Osteocyte (in vitro differentiated cells): ENCODE measurements around the gene ATAD3B. TPM values are rescaled to one million over a fixed set of nuclear protein-coding genes. Genes with fewer than 3 reads are reported as not detected.
A peak's percentile ranks its signal among the peaks of the same experiment; 100 is the strongest.

Source experiments
- DNase-seq: peaks from one replicate; pipeline ENCODE4 v3.0.0; 2021; ENCODE audit warnings: mixed read lengths; ENCODE audit not compliant: unreplicated experiment; ENCODE audit errors: extremely low spot score
- H3K27ac Mint-ChIP-seq: one replicate; pipeline ENCODE4 v1.8.0; 2021; ENCODE audit warnings: mild to moderate bottlenecking, mixed read lengths; ENCODE audit not compliant: unreplicated experiment
- H3K27me3 Mint-ChIP-seq: one replicate; pipeline ENCODE4 v1.8.0; 2021; ENCODE audit warnings: mixed read lengths; ENCODE audit not compliant: unreplicated experiment
- H3K36me3 Mint-ChIP-seq: one replicate; pipeline ENCODE4 v1.8.0; 2021; ENCODE audit warnings: mixed read lengths; ENCODE audit not compliant: unreplicated experiment
- H3K4me1 Mint-ChIP-seq: one replicate; pipeline ENCODE4 v1.8.0; 2021; ENCODE audit warnings: mixed read lengths; ENCODE audit not compliant: unreplicated experiment
- H3K4me3 Mint-ChIP-seq: one replicate; pipeline ENCODE4 v1.8.0; 2021; ENCODE audit warnings: mild to moderate bottlenecking, moderate library complexity, mixed read lengths; ENCODE audit not compliant: unreplicated experiment
- H3K9me3 Mint-ChIP-seq: one replicate; pipeline ENCODE4 v1.8.0; 2021; ENCODE audit warnings: mixed read lengths; ENCODE audit not compliant: unreplicated experiment
- long read RNA-seq: library from polyadenylated mRNA; unstranded; transcript quantifications from one replicate; pipeline ENCODE4 v2.0.0, GENCODE V29; 2021
- total RNA-seq: library from RNA; stranded (reverse); gene quantifications from 2 replicates; pipeline ENCODE4 v1.2.1, GENCODE V29; 2021
- TF ChIP-seq, protein P1 (sequence below): fragments of 200-600 bp; sonication (generic); IDR thresholded peaks from 2 replicates; pipeline ENCODE4 v1.5.0; 2021; ENCODE audit warnings: antibody characterized with exemption, mild to moderate bottlenecking, moderate library complexity

The ATAD3B gene, protein sequence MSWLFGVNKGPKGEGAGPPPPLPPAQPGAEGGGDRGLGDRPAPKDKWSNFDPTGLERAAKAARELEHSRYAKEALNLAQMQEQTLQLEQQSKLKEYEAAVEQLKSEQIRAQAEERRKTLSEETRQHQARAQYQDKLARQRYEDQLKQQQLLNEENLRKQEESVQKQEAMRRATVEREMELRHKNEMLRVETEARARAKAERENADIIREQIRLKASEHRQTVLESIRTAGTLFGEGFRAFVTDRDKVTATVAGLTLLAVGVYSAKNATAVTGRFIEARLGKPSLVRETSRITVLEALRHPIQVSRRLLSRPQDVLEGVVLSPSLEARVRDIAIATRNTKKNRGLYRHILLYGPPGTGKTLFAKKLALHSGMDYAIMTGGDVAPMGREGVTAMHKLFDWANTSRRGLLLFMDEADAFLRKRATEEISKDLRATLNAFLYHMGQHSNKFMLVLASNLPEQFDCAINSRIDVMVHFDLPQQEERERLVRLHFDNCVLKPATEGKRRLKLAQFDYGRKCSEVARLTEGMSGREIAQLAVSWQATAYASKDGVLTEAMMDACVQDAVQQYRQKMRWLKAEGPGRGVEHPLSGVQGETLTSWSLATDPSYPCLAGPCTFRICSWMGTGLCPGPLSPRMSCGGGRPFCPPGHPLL
- 26.9 and 28.6 TPM in 2 replicates for total RNA-seq
- long read RNA-seq, partial matches to known transcripts = 1 of 1 reads
- long read RNA-seq, other reads (novel, unspliced or antisense) = 0 of 1 reads

DNA sequence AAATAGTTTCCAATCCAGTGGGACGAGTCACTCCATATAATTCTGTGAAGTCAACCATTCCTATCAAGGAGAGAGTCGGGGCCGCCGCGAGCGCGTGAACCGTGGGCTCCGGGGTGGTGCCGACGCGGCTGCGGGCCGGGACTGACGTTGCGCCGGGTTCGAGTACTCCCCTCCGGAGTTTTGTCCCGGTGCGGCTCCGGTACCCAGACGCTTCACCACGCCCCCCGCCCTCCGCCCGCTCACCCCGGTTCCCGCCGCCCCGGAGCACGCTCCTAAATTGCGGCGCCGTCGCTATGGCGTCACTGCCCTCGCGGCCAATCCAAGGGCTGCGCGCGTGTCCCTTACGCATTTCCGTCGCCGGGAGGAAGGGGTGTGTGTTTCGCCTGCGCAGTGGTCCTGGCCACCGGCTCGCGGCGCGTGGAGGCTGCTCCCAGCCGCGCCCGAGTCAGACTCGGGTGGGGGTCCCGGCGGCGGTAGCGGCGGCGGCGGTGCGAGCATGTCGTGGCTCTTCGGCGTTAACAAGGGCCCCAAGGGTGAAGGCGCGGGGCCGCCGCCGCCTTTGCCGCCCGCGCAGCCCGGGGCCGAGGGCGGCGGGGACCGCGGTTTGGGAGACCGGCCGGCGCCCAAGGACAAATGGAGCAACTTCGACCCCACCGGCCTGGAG is at the start of gene ATAD3B:
Gene ATAD3B, plus strand, starts transcription at position 377 of the 664 bp plus-strand sequence. Its CDS starts 120 bp downstream, at position 497.
- no peaks in the 10 kb centered on the region for H3K9me3 Mint-ChIP-seq
- DNase-seq = peak; percentile 94
- H3K27ac Mint-ChIP-seq = peak within 1 kb of the TSS; percentile 80
- H3K4me1 Mint-ChIP-seq = peaks cover 25% of the 10 kb centered on the region
- TF ChIP-seq, protein P1, sequence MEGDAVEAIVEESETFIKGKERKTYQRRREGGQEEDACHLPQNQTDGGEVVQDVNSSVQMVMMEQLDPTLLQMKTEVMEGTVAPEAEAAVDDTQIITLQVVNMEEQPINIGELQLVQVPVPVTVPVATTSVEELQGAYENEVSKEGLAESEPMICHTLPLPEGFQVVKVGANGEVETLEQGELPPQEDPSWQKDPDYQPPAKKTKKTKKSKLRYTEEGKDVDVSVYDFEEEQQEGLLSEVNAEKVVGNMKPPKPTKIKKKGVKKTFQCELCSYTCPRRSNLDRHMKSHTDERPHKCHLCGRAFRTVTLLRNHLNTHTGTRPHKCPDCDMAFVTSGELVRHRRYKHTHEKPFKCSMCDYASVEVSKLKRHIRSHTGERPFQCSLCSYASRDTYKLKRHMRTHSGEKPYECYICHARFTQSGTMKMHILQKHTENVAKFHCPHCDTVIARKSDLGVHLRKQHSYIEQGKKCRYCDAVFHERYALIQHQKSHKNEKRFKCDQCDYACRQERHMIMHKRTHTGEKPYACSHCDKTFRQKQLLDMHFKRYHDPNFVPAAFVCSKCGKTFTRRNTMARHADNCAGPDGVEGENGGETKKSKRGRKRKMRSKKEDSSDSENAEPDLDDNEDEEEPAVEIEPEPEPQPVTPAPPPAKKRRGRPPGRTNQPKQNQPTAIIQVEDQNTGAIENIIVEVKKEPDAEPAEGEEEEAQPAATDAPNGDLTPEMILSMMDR = no peak
- no peaks in the 10 kb centered on the region for H3K27me3 Mint-ChIP-seq
- peak within 1 kb of the TSS; percentile 85 for H3K4me3 Mint-ChIP-seq
- no peaks in the 10 kb centered on the region for H3K36me3 Mint-ChIP-seq

DNA sequence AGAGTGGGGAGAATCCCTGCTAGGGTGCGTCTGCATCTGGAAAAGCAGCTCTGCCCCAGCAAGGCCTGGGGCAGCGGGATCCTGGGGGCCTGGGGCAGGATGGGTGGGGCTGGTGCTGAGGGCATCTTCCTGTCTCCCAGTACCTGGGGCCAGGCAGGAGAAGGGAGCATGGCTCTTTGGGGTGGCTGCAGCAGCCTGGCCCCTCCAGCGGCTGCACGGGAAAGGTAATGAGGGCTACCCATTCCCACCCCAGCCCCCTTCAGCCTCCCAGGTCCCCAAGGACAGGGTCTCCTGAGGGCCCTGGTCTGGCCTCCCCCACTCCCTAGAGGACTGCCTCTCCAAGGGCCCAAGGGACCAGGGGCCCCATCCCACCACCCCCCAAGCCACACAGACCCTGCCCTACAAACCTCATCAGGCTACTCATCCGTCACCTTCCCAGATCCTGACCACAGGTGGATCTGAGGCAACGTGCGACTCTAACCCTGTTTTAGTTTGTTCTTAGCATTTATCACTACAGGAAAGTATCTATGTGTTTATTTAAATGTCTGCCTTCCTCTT is 49.6 kb upstream of the ATAD3B start:
- Mint-ChIP-seq H3K4me3 (no peak overlapping the region), H3K27ac (no peak overlapping the region), H3K27me3 (no peaks in the 10 kb centered on the region), H3K36me3 (no peaks in the 10 kb centered on the region), H3K4me1 (no peaks in the 10 kb centered on the region), H3K9me3 (no peaks in the 10 kb centered on the region)
- TF ChIP-seq, protein P1 = no peak
- no peak for DNase-seq

DNA sequence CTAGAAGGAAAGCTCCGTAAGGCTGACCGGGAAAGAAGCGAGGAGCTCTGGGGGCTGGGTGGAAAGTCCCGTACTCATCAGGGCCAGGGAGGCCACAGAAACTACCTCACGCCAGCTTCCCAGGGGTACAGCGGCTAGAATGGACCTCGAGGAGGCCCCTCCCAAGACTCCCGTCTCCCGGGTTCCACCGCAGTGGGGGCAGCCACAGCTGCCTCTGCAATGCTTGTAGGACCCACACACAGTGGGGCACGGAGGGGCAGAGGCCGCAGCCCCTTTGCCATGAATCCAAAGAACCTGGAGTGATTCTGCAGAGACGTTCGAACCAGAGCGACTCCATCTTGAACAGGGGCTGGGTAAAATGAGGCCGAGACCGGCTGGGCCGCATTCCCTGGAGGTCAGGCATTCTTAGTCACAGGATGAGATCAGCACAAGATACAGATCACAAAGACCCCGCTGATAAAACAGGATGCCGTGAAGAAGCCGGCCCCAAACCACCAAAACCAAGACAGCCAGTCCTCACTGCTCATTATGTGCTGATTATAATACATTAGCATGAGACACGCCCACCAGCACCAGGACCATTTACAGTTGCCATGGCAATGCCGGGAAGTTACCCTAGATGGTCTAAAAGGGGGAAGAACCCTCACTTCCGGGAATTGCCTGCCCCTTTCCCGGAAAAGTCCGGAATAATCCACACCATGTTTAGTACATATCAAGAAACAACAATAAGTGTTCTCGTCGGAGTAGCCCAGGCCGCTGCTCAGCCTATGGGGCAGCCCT is 48.9 kb upstream of the ATAD3B start:
- Mint-ChIP-seq H3K4me1 (no peaks in the 10 kb centered on the region), H3K27ac (no peak overlapping the region), H3K27me3 (no peaks in the 10 kb centered on the region), H3K4me3 (no peak overlapping the region), H3K36me3 (no peaks in the 10 kb centered on the region), H3K9me3 (no peaks in the 10 kb centered on the region)
- DNase-seq = no peak
- TF ChIP-seq, protein P1 = no peak

DNA sequence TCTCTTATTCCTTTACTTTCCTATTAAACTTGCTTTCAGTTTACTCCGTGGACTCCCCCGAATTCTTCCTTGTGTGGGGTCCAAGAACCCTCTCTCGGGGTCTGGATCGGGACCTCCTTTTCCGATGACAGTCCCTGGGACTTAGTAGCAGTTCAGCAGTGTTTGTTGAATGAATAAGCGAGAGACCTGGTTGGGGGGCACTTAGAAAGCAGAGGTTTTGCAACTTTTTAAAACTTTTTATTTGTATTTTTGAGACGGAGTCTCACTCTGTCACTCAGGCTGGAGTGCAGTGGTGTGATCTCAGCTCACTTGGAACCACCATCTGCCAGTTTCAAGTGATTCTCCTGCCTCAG is 48.3 kb upstream of the ATAD3B start:
- H3K27me3 Mint-ChIP-seq = no peaks in the 10 kb centered on the region
- no peak overlapping the region for H3K4me3 Mint-ChIP-seq
- TF ChIP-seq, protein P1 = no peak
- no peaks in the 10 kb centered on the region for H3K36me3 Mint-ChIP-seq
- no peak overlapping the region for H3K27ac Mint-ChIP-seq
- no peaks in the 10 kb centered on the region for H3K9me3 Mint-ChIP-seq
- no peaks in the 10 kb centered on the region for H3K4me1 Mint-ChIP-seq
- DNase-seq = no peak
